Glutamatergic neuron (in vitro differentiated cells): ENCODE measurements around the gene CPNE1. TPM values are rescaled to one million over a fixed set of nuclear protein-coding genes. Genes with fewer than 3 reads are reported as not detected.

Source experiments
- DNase-seq: peaks from one replicate; pipeline ENCODE4 v3.0.0; 2022
- H3K27ac Mint-ChIP-seq: one replicate; pipeline ENCODE4 v1.8.0; 2020; ENCODE audit warnings: mild to moderate bottlenecking, mixed read lengths, inconsistent platforms; ENCODE audit not compliant: unreplicated experiment
- H3K27me3 Mint-ChIP-seq: one replicate; pipeline ENCODE4 v1.8.0; 2020; ENCODE audit warnings: mild to moderate bottlenecking, moderate library complexity, mixed read lengths, inconsistent platforms; ENCODE audit not compliant: unreplicated experiment
- H3K36me3 Mint-ChIP-seq: one replicate; pipeline ENCODE4 v1.8.0; 2020; ENCODE audit warnings: mild to moderate bottlenecking, mixed read lengths, inconsistent platforms; ENCODE audit not compliant: unreplicated experiment
- H3K4me1 Mint-ChIP-seq: one replicate; pipeline ENCODE4 v1.8.0; 2020; ENCODE audit warnings: mild to moderate bottlenecking, low read depth, mixed read lengths, inconsistent platforms; ENCODE audit not compliant: unreplicated experiment
- H3K4me3 Mint-ChIP-seq: one replicate; pipeline ENCODE4 v1.8.0; 2020; ENCODE audit warnings: mild to moderate bottlenecking, mixed read lengths, inconsistent platforms; ENCODE audit not compliant: unreplicated experiment
- H3K9me3 Mint-ChIP-seq: one replicate; pipeline ENCODE4 v1.8.0; 2020; ENCODE audit warnings: mild to moderate bottlenecking, moderate library complexity, mixed read lengths, inconsistent platforms; ENCODE audit not compliant: unreplicated experiment
- CTCF ChIP-seq: fragments of 200-600 bp; sonication (generic); IDR thresholded peaks from one replicate; pipeline ENCODE4 v1.5.0; 2021; ENCODE audit not compliant: partially characterized antibody, unreplicated experiment
- total RNA-seq: library from RNA; stranded (reverse); fragmentation: NEBNext Ultra II Directional; extraction: Animal tissue kit (Norgen Biotek cat#: 25700); gene quantifications from one replicate; pipeline ENCODE4 v1.2.1, GENCODE V29; 2021; ENCODE audit not compliant: unreplicated experiment

Gene CPNE1
- total RNA-seq, 1 donor from 2014 or later = 327 TPM

- Mint-ChIP-seq H3K36me3 (no peaks in the 10 kb centered on the region), H3K4me3 (no peak overlapping the region), H3K27ac (no peak overlapping the region), H3K9me3 (peaks cover 2% of the 10 kb centered on the region), H3K4me1 (peaks cover 3% of the 10 kb centered on the region), H3K27me3 (no peaks in the 10 kb centered on the region)
- DNase-seq = no peak
- no peak for TF ChIP-seq CTCF
Measured at GRCh38 chr20:35680452-35681183, 15.9 kb upstream of the CPNE1 start.

DNA sequence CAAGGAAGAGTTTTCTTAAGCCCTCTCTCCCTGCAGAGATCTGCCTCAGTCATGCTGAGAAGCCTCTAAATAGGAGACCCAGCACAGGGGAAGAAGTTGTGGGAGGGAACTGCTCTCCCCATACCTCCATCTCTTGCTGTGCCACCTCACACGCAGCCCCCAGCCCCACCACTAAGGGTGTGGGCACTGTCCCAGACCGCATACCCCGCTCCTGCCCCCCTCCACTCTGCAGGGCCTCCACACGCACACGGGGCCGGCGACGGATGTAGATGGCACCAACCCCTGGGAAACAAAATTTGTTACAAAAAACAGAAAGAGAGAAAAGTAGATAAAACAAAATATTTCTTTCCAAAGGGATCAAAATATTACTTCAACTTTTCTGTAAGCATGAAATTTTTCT is 10.2 kb upstream of the CPNE1 start:
- Mint-ChIP-seq H3K36me3 (no peaks in the 10 kb centered on the region), H3K4me3 (no peak overlapping the region), H3K9me3 (peaks cover 9% of the 10 kb centered on the region), H3K27me3 (no peaks in the 10 kb centered on the region), H3K27ac (no peak overlapping the region), H3K4me1 (no peaks in the 10 kb centered on the region)
- DNase-seq = no peak
- no peak for TF ChIP-seq CTCF

DNA sequence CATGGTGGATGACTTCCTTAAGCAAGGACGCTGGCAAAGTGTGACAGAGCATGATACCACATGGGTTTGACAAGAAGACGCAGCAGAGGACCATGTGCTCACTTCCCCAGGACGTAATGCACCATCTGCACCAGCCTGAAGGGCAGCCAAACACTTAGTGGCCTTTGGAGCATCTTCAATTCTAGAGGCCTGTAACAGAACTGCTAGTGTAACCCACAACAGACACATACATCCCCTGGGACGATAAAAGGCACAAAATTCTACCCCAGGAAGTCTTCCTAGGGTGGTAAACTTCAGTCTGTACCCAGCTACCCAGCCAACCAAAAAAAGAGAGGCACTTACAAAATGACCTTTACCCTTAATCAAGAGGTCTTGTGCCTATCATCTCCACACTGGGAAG is 9.2 kb upstream of the CPNE1 start:
- Mint-ChIP-seq H3K27ac (no peak overlapping the region), H3K9me3 (peaks cover 9% of the 10 kb centered on the region), H3K4me1 (no peaks in the 10 kb centered on the region), H3K36me3 (no peaks in the 10 kb centered on the region), H3K27me3 (no peaks in the 10 kb centered on the region), H3K4me3 (no peak overlapping the region)
- no peak for TF ChIP-seq CTCF
- DNase-seq = no peak

DNA sequence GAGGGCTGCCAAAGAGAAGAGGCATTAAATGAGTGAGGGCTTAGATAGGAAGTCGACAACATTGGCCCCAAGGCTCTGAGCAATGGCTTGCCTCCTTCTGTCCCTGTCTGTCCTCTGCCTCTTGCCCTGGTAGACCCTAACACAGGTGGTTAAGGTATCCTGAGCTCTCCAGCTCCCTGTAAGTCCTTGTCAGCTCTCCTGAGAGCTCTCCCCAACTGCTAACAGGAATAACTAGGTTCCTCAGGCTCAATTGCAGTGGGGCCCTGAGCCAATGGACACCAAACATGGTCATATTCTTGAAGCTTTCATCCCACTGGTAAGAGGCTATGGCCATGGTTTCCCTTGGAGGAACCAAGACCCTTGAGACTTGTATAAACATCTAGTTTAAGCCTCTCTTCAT is 5.0 kb upstream of the CPNE1 start:
- Mint-ChIP-seq H3K4me1 (no peaks in the 10 kb centered on the region), H3K9me3 (peaks cover 6% of the 10 kb centered on the region), H3K4me3 (no peak overlapping the region), H3K27me3 (peaks cover 2% of the 10 kb centered on the region), H3K27ac (no peak overlapping the region), H3K36me3 (no peaks in the 10 kb centered on the region)
- no peak for TF ChIP-seq CTCF
- no peak for DNase-seq

- H3K36me3 Mint-ChIP-seq = no peaks in the 10 kb centered on the region
- no peak overlapping the region for H3K4me3 Mint-ChIP-seq
- peaks cover 6% of the 10 kb centered on the region for H3K9me3 Mint-ChIP-seq
Measured at GRCh38 chr20:35669221-35669620, 4.5 kb upstream of the CPNE1 start.

More at GRCh38 chr20:35669221-35669620, 4.5 kb upstream of the CPNE1 start:
- Mint-ChIP-seq H3K27ac (no peak overlapping the region), H3K27me3 (peaks cover 2% of the 10 kb centered on the region), H3K4me1 (no peaks in the 10 kb centered on the region)
- no peak for DNase-seq
- no peak for TF ChIP-seq CTCF
